ENCODE data around the gene TCOF1.

The TCOF1 gene

DNA sequence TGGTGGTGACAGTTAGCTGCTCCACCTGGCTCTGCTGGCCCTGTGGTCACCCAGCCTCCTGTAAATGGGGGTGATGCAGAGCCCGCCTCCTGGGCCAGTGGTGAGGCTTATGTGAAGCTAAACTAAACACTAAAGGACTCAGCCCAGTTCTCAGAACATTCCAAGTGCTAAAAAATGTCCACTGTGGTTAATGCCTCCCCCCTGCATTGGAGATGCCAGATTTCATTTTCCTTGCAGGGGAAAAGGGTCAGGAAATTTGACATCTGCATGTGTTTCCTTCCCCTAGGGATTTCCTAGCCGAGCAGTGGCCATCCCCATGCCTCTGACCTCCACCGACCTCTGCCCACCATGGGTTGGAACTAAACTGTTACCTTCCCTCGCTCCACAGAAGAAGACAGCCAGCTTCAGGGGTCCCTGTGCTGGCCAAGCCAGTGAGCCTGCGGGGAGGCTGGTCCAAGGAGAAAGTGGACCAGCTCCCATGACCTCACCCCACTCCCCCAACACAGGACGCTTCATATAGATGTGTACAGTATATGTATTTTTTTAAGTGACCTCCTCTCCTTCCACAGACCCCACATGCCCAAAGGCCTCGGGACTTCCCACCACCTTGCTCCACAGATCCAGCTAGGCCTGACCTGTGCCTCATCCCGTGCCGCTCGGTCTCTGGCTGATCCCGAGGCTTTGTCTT lies 42.2 kb downstream of the TCOF1 start:
- H3K27me3 Mint-ChIP-seq, result no peaks in the 10 kb centered on the region
- H3K4me3 Mint-ChIP-seq, result no peak overlapping the region
- DNase-seq (ENCODE audit: low spot score in 2 of 2) (no peak), ATAC-seq (replicated peaks; ENCODE audit: extremely low read depth, poor library complexity, severe bottlenecking) (no peak)
- peaks cover 91% of the 10 kb centered on the region for H3K36me3 Mint-ChIP-seq (ENCODE audit: insufficient read depth)
- H3K4me1 Mint-ChIP-seq, result peaks cover 31% of the 10 kb centered on the region
- no peaks in the 10 kb centered on the region for H3K9me3 Mint-ChIP-seq
- peak overlapping the region; percentile 89 for H3K27ac Mint-ChIP-seq (ENCODE audit: low read depth)

DNA sequence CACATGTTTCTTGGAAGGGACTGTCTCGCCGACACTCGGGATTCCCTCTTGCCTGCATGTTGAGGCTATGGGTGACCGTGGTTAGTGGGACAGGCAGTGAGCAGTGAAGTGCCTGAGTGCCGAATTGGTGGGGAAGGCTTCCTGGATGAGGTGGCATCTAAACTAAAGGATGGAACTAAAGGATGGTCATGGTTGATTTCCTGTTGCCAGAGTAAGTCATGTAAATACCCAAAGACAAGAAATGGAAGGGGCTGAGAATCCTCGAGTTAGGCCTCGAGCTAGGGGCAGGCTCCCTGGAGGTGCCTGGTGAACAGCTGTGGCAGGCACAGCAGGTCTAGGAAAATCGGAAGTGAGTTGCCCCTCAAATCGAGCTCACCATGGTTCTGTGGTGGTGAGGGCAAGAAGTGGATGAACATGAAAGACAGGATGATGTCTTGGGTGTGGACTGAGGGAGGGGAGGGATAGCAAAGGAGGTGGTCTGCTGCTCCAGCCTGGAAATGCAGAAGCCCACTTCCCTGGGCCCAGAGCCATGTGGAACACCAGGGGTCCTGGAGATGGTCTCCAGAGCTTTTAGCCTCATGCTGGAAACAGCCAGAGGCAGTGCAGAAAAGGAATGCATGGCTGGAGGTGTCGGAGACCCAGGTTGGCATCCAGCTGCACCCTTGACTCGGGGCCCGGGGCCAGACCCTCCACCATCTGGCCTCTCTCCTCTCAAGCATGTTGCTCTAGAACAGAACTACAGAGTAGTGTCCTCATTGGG lies 43.0 kb downstream of the TCOF1 start:
- DNase-seq (ENCODE audit: low spot score in 2 of 2) (no peak), ATAC-seq (replicated peaks; ENCODE audit: extremely low read depth, poor library complexity, severe bottlenecking) (no peak)
- no peaks in the 10 kb centered on the region for H3K27me3 Mint-ChIP-seq
- peaks cover 94% of the 10 kb centered on the region for H3K36me3 Mint-ChIP-seq (ENCODE audit: insufficient read depth)
- no peaks in the 10 kb centered on the region for H3K9me3 Mint-ChIP-seq
- peaks cover 31% of the 10 kb centered on the region for H3K4me1 Mint-ChIP-seq
- H3K4me3 Mint-ChIP-seq, result no peak overlapping the region
- peak overlapping the region; percentile 89 for H3K27ac Mint-ChIP-seq (ENCODE audit: low read depth)

DNA sequence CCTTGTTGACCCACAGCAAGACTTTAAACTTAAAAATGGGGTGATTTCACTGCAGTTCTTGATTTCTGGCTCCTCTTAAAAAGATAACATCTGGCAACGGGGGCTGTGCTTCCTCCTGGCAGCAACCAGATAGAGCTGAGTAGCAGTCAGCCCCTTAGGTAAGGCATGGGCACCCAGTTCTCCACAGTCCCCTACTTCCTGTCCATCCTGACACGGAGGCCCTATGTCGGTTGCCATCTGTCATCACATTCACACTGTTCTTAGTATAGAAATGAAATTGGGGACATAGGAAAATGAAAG lies 43.5 kb downstream of the TCOF1 start:
- Mint-ChIP-seq H3K4me1 (peaks cover 33% of the 10 kb centered on the region), H3K36me3 (ENCODE audit: insufficient read depth) (peaks cover 94% of the 10 kb centered on the region), H3K27ac (ENCODE audit: low read depth) (peak overlapping the region; percentile 89), H3K4me3 (no peak overlapping the region), H3K27me3 (no peaks in the 10 kb centered on the region), H3K9me3 (no peaks in the 10 kb centered on the region)
- DNase-seq (ENCODE audit: low spot score in 2 of 2), result no peak
- no peak for ATAC-seq (replicated peaks; ENCODE audit: extremely low read depth, poor library complexity, severe bottlenecking)

DNA sequence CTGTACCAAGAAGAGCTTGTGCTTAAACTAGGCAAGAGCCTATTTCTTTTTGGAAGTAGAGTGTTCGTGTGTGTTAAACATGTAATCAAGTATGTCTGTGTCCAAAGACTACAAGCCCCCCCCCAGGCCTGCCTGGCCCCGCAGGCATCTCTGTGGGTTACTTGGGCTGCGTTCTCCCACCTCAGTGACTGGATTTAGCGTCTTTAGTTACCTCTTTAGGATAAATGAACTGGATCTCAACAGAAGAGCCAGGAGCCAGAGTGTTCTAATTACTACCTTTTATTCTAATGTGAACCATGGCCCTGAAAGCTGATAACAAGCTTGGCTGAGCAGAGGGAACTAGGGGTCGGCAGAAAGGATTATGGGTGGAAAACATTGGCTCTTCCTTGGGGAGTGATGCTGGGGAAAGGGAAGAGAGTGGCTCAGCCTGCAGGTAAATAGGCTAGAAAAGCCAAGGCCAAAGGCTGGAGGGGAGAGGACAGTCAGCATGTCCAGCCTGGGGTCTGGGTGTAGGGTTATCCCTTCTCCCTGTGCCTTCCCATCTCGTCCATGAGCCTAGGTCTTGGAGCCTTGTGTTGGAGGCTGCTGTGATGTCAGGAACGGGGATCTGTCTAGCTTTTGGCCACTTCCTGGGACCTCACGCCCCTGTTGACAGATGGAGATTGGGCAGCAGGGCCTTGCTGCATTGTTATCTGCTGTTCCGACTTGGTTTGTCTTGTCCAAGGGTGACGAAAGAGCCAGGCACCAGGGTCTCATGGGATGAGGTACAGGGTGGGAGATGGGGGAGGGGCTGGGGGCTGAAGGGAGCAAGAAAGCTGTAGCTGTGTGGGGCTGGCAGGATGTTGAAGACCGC lies 44.1 kb downstream of the TCOF1 start:
- H3K27ac Mint-ChIP-seq (ENCODE audit: low read depth), result peak overlapping the region; percentile 89
- no peaks in the 10 kb centered on the region for H3K27me3 Mint-ChIP-seq
- H3K9me3 Mint-ChIP-seq, result no peaks in the 10 kb centered on the region
- H3K4me1 Mint-ChIP-seq, result peaks cover 37% of the 10 kb centered on the region
- H3K4me3 Mint-ChIP-seq, result peak overlapping the region; percentile 10
- ATAC-seq (replicated peaks; ENCODE audit: extremely low read depth, poor library complexity, severe bottlenecking), result no peak
- no peak for DNase-seq (ENCODE audit: low spot score in 2 of 2)
- peaks cover 94% of the 10 kb centered on the region for H3K36me3 Mint-ChIP-seq (ENCODE audit: insufficient read depth)

DNA sequence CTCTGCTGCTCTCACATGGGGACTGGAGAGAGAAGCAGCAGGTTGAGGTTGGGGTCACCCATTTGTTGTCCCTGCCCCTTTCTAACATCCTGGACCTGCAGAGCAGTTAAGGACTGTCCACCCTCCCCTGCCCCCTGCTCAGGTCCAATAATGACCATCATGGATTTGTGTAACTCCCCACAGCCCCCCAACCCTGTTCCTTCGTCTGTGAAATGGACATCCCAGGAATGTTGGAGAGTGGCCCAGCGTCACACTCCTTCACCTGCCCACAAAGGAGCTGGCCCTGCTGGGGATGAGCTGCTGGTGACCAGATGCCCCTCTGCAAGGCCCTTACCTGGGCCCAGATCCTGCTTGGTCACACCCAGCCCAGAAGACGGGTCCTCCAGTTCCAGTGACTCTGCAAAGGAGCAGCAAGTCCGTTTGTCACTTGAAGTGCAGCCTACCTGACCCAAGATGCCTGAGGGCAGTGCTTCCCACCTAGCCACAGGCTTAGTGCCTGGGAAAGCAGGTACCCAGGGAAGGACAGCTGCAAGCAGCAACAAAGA lies 44.8 kb downstream of the TCOF1 start:
- DNase-seq (ENCODE audit: low spot score in 2 of 2), result no peak
- peaks cover 95% of the 10 kb centered on the region for H3K36me3 Mint-ChIP-seq (ENCODE audit: insufficient read depth)
- H3K4me1 Mint-ChIP-seq, result peaks cover 37% of the 10 kb centered on the region
- no peaks in the 10 kb centered on the region for H3K9me3 Mint-ChIP-seq
- peak overlapping the region; percentile 2 for H3K4me3 Mint-ChIP-seq
- H3K27me3 Mint-ChIP-seq, result no peaks in the 10 kb centered on the region
- ATAC-seq (replicated peaks; ENCODE audit: extremely low read depth, poor library complexity, severe bottlenecking), result no peak
- H3K27ac Mint-ChIP-seq (ENCODE audit: low read depth), result no peak overlapping the region

DNA sequence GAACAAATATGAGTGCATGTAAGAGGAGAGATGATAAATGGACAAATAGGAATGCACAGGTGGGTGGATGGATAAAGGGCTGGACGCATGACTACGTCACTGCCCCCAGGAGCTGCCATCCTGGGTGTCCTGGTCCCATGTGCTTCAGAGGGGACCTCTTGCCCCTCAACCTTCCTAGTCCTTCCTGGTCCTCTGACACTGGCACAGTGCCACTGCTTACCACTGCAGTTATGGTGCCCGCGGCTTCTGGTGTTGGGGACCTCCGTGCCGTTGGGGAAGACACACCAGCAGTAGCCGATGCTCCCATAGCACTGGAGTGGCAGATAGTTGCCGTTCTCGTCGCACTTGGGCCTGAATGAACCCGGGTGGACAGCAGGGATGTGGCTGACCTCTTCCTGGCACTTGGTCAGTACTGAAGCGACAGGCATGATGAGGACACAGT lies 45.4 kb downstream of the TCOF1 start:
- peaks cover 36% of the 10 kb centered on the region for H3K4me1 Mint-ChIP-seq
- DNase-seq (ENCODE audit: low spot score in 2 of 2) (no peak), ATAC-seq (replicated peaks; ENCODE audit: extremely low read depth, poor library complexity, severe bottlenecking) (no peak)
- H3K36me3 Mint-ChIP-seq (ENCODE audit: insufficient read depth), result peaks cover 95% of the 10 kb centered on the region
- no peaks in the 10 kb centered on the region for H3K9me3 Mint-ChIP-seq
- H3K27ac Mint-ChIP-seq (ENCODE audit: low read depth), result no peak overlapping the region
- peak overlapping the region; percentile 2 for H3K4me3 Mint-ChIP-seq
- H3K27me3 Mint-ChIP-seq, result no peaks in the 10 kb centered on the region

DNA sequence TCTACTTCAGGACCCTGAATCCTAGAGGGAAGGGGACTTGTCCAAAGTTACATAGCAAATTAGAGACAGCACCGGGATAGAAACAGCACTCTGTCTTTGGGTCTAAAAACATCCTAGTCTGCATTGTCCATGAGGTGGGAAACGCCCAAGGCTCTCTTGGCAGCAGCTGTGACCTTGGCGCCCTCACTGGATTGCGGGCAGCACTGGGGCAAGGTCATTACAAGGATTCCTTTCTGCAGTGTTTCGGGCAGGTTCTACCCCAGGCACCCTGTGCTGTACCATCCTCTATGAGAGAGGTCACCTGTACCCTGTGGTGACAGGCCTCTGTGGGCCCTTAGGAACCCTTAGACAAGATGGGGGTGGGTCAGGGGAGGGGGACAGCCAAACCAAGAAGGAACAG lies 46.6 kb downstream of the TCOF1 start:
- DNase-seq (ENCODE audit: low spot score in 2 of 2), result no peak
- ATAC-seq (replicated peaks; ENCODE audit: extremely low read depth, poor library complexity, severe bottlenecking), result no peak
- H3K27ac Mint-ChIP-seq (ENCODE audit: low read depth), result peak overlapping the region; percentile 8
- no peaks in the 10 kb centered on the region for H3K9me3 Mint-ChIP-seq
- peaks cover 98% of the 10 kb centered on the region for H3K36me3 Mint-ChIP-seq (ENCODE audit: insufficient read depth)
- H3K27me3 Mint-ChIP-seq, result no peaks in the 10 kb centered on the region
- no peak overlapping the region for H3K4me3 Mint-ChIP-seq
- H3K4me1 Mint-ChIP-seq, result peaks cover 39% of the 10 kb centered on the region

DNA sequence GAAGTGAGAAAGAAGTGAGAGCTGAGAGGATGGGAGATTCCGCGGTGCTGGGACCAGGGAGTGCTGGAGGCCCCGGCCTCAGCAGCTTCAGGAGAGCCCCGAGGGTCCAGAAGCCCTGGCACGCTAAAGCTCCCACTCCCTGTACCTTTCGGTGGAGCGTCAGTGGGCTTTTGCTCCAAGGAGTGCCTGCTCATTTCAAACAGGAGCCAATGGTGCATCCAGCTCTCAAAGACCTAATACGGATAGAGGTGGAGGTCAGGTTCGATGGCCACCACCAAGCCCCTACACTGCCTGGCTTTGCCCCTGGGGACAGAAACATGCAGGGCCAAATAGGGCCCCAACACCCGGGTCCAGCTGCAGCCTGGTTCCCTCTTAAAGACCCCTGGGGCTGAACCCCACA lies 47.0 kb downstream of the TCOF1 start:
- ATAC-seq (replicated peaks; ENCODE audit: extremely low read depth, poor library complexity, severe bottlenecking) (no peak), DNase-seq (ENCODE audit: low spot score in 2 of 2) (no peak)
- Mint-ChIP-seq H3K27me3 (no peaks in the 10 kb centered on the region), H3K27ac (ENCODE audit: low read depth) (peak overlapping the region; percentile 100), H3K36me3 (ENCODE audit: insufficient read depth) (peaks cover 95% of the 10 kb centered on the region), H3K4me3 (no peak overlapping the region), H3K9me3 (no peaks in the 10 kb centered on the region), H3K4me1 (peaks cover 40% of the 10 kb centered on the region)

DNA sequence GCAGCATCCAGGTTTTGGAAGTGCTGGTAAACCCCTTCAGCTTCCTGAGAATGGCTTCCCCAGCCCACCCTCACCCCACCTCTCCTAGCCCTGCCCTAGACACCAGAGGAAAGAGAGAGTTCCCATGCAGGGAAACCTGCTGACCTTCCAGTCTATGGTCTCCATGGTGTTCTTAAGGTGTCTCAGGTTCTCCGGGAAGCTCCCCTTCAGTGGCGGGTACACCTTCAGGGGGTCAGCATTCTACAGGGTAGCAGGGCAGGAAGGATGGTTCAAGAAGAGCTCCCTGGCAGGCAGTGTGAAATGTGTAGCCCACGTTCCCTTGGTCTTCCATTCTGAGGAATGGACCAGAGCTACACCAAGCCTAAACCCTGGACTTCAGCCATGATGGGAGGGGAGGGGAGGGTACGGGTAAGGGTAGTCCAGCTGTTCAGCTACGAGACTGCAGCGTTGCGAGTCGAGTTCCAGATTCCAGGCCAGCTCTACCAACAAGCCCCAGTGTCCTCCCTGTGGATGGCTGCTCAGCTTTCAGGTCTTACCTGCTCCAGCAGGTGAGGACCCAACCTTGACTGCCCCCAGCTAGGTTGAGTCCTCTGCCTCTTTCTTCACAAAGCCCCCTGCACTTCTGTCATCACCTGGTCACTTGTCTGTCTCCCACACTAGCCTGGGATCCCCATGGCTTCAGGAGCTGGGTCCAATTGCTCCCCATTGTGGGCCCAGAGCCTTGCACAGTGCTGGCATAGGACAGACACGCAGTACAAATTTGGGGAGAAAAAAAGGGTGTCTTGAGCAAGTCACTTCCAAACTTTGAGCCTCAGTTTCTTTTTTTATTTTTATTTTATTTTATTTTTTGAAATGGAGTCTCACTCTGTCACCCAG lies 47.7 kb downstream of the TCOF1 start:
- H3K4me1 Mint-ChIP-seq, result peaks cover 41% of the 10 kb centered on the region
- H3K36me3 Mint-ChIP-seq (ENCODE audit: insufficient read depth), result peaks cover 95% of the 10 kb centered on the region

DNA sequence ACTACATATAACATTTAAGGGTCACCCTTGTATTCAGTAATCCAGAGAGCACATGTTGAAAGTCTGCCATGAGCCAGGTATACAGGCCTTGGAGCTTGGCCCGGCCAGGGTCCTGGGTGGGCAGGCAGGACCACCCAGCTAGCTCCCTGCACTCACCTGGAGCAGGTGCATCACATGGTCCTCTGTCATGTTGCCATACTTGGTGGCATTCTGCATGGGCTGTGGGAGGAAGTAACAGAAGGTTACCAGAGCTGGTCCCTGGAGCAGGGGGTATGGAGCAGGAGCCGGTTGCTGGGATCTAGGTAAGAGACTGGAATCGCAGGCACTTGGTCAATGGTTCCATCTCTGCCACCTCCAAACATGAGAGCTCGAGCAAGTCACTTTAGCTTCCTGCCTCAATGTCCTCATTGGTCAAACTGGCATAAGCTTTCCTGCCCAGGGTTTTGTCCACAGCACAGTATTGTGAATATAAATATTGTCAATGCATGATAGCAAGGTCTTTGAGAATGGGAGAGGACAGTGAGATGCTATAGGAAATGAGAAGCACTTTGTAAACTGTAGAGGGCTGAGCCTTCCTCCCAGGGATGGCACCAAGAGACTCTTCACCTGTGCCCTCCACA lies 48.7 kb downstream of the TCOF1 start:
- DNase-seq (ENCODE audit: low spot score in 2 of 2) (no peak), ATAC-seq (replicated peaks; ENCODE audit: extremely low read depth, poor library complexity, severe bottlenecking) (no peak)
- Mint-ChIP-seq H3K9me3 (no peaks in the 10 kb centered on the region), H3K36me3 (ENCODE audit: insufficient read depth) (peaks cover 95% of the 10 kb centered on the region), H3K4me1 (peaks cover 44% of the 10 kb centered on the region), H3K27me3 (no peaks in the 10 kb centered on the region), H3K4me3 (peak overlapping the region; percentile 98), H3K27ac (ENCODE audit: low read depth) (peak overlapping the region; percentile 100)

More for the DNA sequence above, 47.7 kb downstream of the TCOF1 start:
- Mint-ChIP-seq H3K27me3 (no peaks in the 10 kb centered on the region), H3K27ac (ENCODE audit: low read depth) (peak overlapping the region; percentile 100), H3K4me3 (no peak overlapping the region), H3K9me3 (no peaks in the 10 kb centered on the region)
- DNase-seq (ENCODE audit: low spot score in 2 of 2), result no peak
- ATAC-seq (replicated peaks; ENCODE audit: extremely low read depth, poor library complexity, severe bottlenecking), result no peak

DNA sequence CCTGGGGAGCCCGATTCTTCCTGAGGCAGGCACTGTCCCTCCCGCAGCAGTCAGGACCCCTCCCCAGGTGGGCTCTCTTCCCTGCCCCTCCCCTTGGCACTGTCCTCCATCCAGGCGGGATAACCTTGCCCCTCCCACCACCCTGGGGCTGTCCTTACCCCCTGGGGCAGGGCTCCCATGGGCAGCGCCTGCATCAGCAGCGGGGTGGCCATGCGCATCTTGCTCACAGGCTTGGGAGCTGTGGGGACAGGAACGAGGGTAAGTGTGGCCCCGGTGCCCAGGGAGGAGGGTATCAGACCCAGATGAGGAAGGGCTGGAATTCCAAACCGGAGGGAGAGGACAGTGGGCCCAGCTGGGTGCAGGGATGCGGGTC lies 49.2 kb downstream of the TCOF1 start:
- no peak for DNase-seq (ENCODE audit: low spot score in 2 of 2)
- H3K4me1 Mint-ChIP-seq, result peaks cover 44% of the 10 kb centered on the region
- H3K36me3 Mint-ChIP-seq (ENCODE audit: insufficient read depth), result peaks cover 95% of the 10 kb centered on the region

More for the DNA sequence above, 49.2 kb downstream of the TCOF1 start:
- no peaks in the 10 kb centered on the region for H3K9me3 Mint-ChIP-seq
- peak overlapping the region; percentile 100 for H3K27ac Mint-ChIP-seq (ENCODE audit: low read depth)
- no peak for ATAC-seq (replicated peaks; ENCODE audit: extremely low read depth, poor library complexity, severe bottlenecking)
- H3K4me3 Mint-ChIP-seq, result peak overlapping the region; percentile 98
- H3K27me3 Mint-ChIP-seq, result no peaks in the 10 kb centered on the region
